ENCODE data around the gene DUSP1. TPM values are rescaled to one million over a fixed set of nuclear protein-coding genes. Genes with fewer than 3 reads are reported as not detected.

The DUSP1 gene
- total and polyA plus RNA-seq, 2 of the 13 experiments (the other 11 are each of a cell fraction or from before 2014, with no cell fraction given): 27.1 to 55.5 TPM

GRCh38 chr5:172766287-172767108 is 4.5 kb downstream of the DUSP1 start (continued):
- TF ChIP-seq IKZF5 (CRISPR knock-in tag; IDR thresholded peaks at IDR 0.05) (peak; percentile 58; the same call in 1 of the 2 replicates), CENPBD1 (CRISPR knock-in tag; IDR thresholded peaks at IDR 0.05; ENCODE audit: borderline replicate concordance, low read depth) (no peak), ETV5 (CRISPR knock-in tag; IDR thresholded peaks at IDR 0.05; ENCODE audit: borderline replicate concordance) (peak; percentile 13; the same call in 1 of the 2 replicates), ZNF292 (CRISPR knock-in tag; IDR thresholded peaks at IDR 0.05; ENCODE audit: borderline replicate concordance, low read depth) (no peak), POLR2G (IDR thresholded peaks at IDR 0.05; ENCODE audit: low read depth, low read length) (peak; percentile 71), RFX3 (CRISPR knock-in tag; IDR thresholded peaks at IDR 0.05) (0 out of 2 replicates have a peak, but pooled peaks have one; percentile 25), SOX6 (IDR thresholded peaks at IDR 0.05) (no peak), SOX6 (CRISPR knock-in tag; IDR thresholded peaks at IDR 0.05) (peak; percentile 84), POLR2A (IDR thresholded peaks at IDR 0.05; ENCODE audit: insufficient read depth in 1 of 2, low read depth in 2 of 2, low read length in 2 of 2) (peak in 1 of 2 experiments; percentile 87; a peak in 2 of 4 replicates), FOXP1 (IDR thresholded peaks at IDR 0.05) (no peak), FOXP1 (CRISPR knock-in tag; IDR thresholded peaks at IDR 0.05) (0 out of 2 replicates have a peak, but pooled peaks have one; percentile 29), ESRRA (CRISPR knock-in tag; IDR thresholded peaks at IDR 0.05; ENCODE audit: low read depth) (peak; percentile 87), HNRNPK (IDR thresholded peaks at IDR 0.05; ENCODE audit: low read depth, low read length, poor library complexity, severe bottlenecking) (no peak), CBX5 (CRISPR knock-in tag; IDR thresholded peaks at IDR 0.05; ENCODE audit: borderline replicate concordance) (0 out of 2 replicates have a peak, but pooled peaks have one; percentile 51), STAG1 (CRISPR knock-in tag; IDR thresholded peaks at IDR 0.05) (peak; percentile 2; the same call in 1 of the 2 replicates), DPF2 (CRISPR knock-in tag; IDR thresholded peaks at IDR 0.05; ENCODE audit: borderline replicate concordance, low read depth) (peak; percentile 40; the same call in 1 of the 2 replicates), SKIL (CRISPR knock-in tag; IDR thresholded peaks at IDR 0.05; ENCODE audit: borderline replicate concordance) (peak; percentile 92), KDM4B (CRISPR knock-in tag; IDR thresholded peaks at IDR 0.05) (0 out of 2 replicates have a peak, but pooled peaks have one; percentile 33), ZBTB10 (CRISPR knock-in tag; IDR thresholded peaks at IDR 0.05; ENCODE audit: borderline replicate concordance) (no peak), SP5 (CRISPR knock-in tag; IDR thresholded peaks at IDR 0.05; ENCODE audit: borderline replicate concordance, low read depth) (peak; percentile 50; the same call in 1 of the 2 replicates), MIXL1 (CRISPR knock-in tag; IDR thresholded peaks at IDR 0.05) (peak; percentile 35; the same call in 1 of the 2 replicates), HDAC2 (CRISPR knock-in tag; IDR thresholded peaks at IDR 0.05) (peak; percentile 81), ZNF652 (CRISPR knock-in tag; IDR thresholded peaks at IDR 0.05; ENCODE audit: borderline replicate concordance, low read depth) (peak; percentile 46; the same call in 1 of the 2 replicates), ZNF430 (CRISPR knock-in tag; IDR thresholded peaks at IDR 0.05) (peak; percentile 92; the same call in 1 of the 2 replicates), ZMYM2 (CRISPR knock-in tag; IDR thresholded peaks at IDR 0.05) (0 out of 2 replicates have a peak, but pooled peaks have one; percentile 12)
